GM18498 (cell line): ENCODE data around the gene MAN1C1.
"Not testable (repeated sequence)": the region's sequence is repeated elsewhere in the genome, so short reads cannot be mapped to it uniquely, and the experiment has no call there.

Experiments used
- ATAC-seq: cut with Tn5 transposase; IDR thresholded peaks from one replicate; pipeline ENCODE4 v1.9.1; 2021; ENCODE audit warnings: mild to moderate bottlenecking, moderate library complexity; ENCODE audit not compliant: unreplicated experiment

Gene MAN1C1

GRCh38 chr1:25695090-25695770 lies 78.6 kb downstream of the MAN1C1 start:
- ATAC-seq, result no peak

GRCh38 chr1:25695771-25696311 lies 79.2 kb downstream of the MAN1C1 start:
- no peak for ATAC-seq

GRCh38 chr1:25696643-25697042 lies 80.1 kb downstream of the MAN1C1 start:
- not testable (repeated sequence) for ATAC-seq

DNA sequence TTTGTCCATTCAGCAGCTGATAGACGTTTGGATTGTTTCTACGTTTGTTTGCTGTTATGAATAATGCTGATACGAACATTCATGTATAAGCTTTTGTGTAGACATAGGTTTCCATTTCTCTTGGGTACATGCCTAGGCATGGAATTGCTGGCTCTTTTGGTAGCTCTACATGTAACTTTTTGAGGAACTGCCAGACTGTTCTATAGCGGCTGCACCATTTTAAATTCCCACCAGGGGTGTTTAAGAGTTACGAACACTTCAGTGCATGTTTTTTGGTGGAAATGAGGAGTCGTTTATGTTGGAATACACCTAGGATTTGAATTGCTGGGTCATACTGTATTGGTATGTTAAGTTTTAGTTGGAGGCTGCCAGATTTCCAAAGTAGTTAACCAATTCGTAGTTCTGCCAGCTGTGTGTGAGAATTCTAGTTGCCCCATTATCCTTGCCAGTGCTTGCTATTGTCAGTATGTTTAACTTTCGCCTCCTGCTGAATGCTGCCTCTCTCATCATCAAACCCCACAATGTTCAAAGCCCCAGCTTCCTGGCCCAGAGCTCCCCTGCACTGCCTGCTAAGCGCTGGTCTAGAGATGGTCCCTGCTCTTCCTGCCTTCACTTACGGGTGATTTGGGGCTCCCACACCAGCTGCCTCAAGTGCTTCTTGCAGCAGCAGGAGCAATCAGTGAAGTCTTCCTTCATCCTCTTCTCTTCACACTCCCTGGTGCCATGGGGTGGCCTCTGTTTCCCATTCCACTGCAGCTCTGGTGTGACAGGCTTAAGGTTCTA lies 81.0 kb downstream of the MAN1C1 start:
- ATAC-seq, result no peak

GRCh38 chr1:25698252-25698651 lies 81.7 kb downstream of the MAN1C1 start:
- ATAC-seq, result no peak

DNA sequence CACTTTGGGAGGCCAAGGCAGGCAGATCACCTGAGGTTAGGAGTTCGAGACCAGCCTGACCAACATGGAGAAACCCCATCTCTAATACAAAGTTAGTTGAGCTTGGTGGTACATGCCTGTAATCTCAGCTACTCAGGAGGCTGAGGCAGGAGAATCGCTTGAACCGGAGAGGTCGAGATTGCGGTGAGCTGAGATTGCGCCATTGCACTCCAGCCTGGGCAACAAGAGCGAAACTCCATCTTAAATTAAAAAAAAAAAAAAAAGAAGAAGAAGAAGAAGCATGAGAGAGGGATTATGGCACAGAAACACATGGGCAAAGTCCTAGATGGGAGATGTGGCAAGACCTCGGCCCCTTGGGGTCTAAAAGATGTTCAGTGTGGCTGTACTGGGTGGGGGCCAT lies 82.5 kb downstream of the MAN1C1 start:
- ATAC-seq, result not testable (repeated sequence)

DNA sequence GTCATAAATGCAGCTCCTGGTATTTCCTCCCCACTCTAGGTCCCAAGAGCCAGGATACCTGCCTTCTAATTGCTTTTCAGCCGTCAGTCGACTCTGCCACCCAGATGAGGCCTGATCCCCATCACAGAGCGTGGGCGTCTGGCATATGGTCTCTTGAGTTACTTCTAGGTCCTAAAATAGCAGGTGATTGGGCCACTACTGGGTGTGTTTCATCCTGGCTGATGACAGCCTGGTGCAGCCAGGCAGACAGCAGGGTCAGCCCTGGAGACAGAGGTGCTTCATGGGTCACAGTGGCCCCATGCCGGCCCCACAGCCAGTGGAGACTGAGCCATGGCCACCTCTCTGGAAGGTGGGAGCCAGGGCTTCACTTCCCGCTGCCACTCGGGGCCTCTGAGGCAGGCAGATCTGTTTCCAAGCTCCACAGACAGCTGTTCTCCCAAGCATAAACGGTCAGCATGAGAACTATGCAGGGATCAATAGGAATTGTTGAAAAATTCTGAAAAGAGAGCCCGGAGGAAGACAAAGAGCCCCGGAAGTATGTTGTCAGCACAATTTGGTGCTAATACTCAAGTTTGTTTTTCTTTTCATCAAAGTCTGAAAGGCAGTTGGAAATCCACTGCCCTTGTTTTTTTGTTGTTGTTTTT lies 83.0 kb downstream of the MAN1C1 start:
- ATAC-seq, result no peak

DNA sequence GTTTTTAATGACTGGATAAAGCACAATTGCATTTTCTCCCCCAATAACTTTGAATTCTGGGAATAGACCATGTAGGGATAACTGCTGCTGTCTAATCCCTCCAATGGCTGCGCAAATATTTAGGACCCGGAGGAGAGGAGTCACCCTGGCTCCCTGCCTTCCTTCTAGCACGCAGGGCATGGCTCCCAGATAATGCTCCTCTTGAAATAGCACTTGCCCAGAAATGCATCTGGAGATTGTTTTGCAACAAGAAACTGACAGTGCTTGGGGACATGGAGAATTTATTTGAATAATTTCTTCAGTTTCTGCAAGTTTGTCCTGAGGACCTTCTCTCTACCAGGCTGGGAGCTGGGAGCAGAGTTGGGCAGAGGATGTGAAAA lies 83.5 kb downstream of the MAN1C1 start:
- ATAC-seq, result no peak

GRCh38 chr1:25700626-25701025 lies 84.0 kb downstream of the MAN1C1 start:
- ATAC-seq, result no peak

DNA sequence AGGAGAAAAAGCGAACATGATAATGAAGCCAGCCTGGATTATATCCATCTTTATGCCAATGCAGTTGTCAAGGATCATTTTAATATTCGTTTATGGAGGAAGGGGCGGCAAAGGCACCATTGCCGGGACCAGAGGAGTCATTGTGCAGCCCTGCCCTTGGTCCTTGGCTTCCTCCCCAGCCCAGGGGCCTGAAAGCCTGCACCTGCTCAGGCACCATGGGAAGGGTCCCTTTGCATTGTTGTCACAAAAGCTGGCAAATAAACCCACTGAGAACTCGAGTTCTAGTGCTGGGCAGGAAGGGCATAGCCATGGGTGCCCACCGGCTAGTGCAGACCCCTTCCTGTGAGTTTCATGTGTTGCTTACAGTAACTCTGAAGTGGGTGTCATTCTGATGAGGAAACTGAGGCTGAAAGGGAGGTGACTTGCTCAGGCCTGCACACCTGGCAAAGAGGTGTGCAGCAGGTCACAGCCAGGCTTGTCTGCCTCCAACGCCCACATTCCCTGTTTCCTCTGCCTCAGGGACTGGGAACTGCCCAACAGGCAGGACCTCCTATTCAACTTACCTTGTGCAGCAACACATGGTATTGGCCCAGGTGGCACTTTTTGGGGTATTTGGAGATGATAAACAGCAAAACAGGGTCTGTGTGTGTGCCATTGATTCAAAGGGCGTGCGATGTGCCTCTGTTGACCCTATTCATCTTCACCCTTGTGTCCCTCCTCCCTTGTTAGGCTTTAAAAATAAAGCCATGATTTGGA lies 84.6 kb downstream of the MAN1C1 start:
- no peak for ATAC-seq

GRCh38 chr1:25702101-25702775 lies 85.6 kb downstream of the MAN1C1 start:
- no peak for ATAC-seq

GRCh38 chr1:25703041-25703440 lies 86.5 kb downstream of the MAN1C1 start:
- ATAC-seq, result no peak

DNA sequence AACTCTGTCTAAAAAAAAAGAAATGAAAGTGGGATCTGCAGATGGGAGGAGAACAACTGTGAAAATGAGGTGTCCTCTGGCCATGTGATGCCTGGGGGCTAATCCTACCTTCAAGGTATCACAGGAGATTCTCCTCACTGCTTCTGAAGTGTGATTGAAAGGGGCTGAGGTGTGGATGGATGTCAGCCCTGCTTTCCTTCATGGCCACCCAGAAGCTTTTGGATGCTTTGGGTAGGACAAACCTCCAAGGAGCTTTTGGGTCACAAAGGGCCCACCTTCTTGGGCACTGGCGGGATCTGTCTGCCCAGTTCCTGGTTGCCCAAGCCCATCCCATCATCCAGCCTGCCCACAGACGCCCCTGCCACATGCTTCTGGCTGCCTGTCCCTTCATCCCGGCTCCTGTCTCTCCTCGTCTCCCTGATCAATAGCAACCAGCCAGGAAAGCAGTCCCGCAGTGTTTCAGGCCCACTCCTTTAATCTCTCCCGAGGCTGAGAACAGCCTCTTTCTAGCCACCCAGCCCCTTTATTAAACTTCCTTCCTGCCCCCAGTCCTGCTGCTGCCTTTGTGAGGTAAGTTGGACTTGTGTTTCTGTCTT lies 87.2 kb downstream of the MAN1C1 start:
- no peak for ATAC-seq

DNA sequence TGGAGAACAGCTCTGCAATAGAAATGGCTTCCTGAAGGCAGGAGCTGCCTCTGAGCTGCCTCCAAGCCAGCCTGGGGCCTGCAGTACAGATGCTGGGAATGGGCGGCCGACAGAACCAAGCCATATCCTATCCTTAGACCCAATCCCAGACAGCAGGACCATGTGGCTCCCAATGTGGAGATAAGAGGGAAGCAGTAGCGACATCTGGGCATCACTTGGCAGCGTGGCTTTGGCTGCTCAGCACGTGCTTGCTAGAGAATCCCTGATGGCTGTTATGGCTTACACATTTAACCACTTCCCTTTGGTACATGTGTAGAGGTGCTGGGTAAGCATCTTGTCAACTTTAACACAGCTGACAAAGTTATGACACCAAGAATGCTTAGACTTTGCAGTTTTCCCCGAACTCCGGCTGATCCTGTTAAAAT lies 87.7 kb downstream of the MAN1C1 start:
- ATAC-seq, result no peak

DNA sequence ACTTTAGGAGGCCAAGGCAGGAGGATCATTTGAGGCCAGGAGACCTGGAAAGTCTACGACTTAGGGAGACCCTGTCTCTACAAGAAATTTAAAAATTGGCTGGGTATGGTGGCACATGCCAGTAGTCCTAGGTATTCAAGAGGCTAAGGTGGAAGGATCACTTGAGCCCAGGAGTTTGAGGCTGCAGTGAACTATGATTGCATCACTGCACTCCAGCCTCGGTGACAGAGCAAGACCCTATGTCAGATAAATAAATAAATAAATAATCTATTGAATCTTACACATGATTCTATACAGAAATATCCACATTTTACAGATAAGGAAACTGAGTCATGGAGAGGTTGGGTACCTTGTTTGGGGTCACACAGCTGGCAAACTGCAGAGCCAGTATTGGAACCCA lies 89.1 kb downstream of the MAN1C1 start:
- ATAC-seq, result no peak

DNA sequence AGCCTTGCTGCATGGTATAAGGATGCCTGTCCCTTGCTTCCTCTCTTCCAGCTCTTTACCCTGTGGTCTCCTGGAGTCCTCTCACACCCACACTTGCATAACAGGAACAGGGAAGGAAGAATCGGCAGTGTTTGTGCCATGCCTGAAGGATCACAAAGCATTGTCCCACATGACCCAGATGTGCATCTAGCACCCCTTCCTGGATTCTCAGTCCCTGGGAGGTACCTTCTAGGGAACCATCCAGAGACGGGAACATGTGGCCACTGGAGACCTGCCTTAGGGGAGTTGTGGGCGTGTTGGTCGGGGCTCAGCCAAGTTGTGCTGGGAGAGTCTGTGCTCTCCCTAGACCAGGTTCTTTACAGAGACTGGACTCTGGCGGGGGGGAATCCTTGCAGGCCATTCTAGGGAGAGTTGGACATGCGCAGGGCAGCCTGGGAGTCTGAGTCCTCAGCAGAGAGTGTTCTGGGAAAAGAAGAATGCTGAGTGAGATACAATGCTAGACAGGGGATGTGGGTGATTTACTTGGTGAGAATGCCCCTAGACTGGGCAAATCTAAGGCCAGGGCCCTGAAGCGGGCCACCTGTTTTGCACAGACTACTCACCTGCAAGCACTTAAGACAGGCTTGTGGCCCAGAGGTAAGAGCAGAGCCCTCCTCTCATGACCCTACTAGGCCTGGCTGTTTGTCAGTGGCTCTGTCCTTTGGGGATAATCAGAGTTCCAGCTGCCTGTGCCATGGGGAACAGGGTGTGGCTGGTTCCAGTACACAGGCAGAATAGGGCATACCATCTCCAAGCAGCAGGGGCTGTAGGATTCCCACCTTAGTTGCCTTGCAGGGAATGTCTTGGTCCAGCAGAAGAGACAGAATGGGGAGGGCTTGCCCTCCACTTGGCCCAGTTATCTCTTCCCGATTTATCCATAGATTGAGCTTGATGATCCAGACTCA lies 89.8 kb downstream of the MAN1C1 start:
- no peak for ATAC-seq

DNA sequence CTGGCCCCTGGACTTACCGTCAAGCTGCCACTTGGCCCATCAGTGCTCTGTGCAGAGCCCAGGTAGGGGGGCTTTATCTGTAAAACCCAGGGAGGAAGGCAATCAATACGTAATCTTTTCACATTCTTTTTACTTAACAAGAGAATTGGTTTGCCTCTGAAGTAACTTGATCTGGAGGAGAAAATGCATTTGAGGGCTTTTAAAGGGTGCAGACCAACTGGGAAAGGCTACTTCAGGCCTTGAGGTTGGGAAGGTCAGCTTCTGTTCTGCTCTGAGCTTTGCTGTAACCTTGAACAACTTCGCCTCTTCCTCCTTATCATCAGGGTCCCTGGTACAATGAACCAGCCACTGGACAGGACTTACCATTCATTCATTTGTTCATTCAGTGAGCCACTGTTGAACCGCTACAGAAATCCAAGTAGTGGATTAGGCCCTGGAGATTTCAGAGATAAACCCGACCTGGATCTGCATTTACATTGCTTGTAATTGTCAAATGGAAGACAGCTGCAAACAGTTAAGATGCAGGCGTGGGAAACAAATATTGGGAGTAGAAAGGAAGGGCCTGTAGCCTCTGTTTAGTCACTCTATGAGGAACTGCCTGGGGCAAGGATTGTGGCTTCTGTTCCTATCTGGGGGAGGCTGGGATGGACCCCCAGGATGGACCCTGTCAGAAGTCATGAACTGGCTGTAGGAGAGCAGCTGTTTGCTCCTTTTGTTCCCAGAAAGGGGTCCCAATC lies 90.9 kb downstream of the MAN1C1 start:
- ATAC-seq, result no peak
